PFSK-1 (cell line): Measurements from ENCODE around the gene NUP210L.

Experiments used
- FOXP2 ChIP-seq: optimal IDR thresholded peaks from 2 replicates; pipeline ENCODE3; 2011; ENCODE audit warnings: borderline replicate concordance, control low read depth, inconsistent platforms; ENCODE audit not compliant: insufficient read depth; ENCODE audit errors: extremely low read length, extremely low read depth
- POLR2AphosphoS5 ChIP-seq: IDR thresholded peaks from 2 replicates; pipeline ENCODE4 v1.6.1; 2012; ENCODE audit warnings: low read depth, mild to moderate bottlenecking, control low read depth, low read length, moderate library complexity
- SIN3A ChIP-seq: IDR thresholded peaks from 2 replicates; pipeline ENCODE4 v1.6.1; 2012; ENCODE audit warnings: mild to moderate bottlenecking, low read length, moderate library complexity, borderline replicate concordance; ENCODE audit not compliant: insufficient read depth
- TAF1 ChIP-seq: IDR thresholded peaks from 2 replicates; pipeline ENCODE4 v1.6.1; 2012; ENCODE audit warnings: low read length, control low read depth, borderline replicate concordance; ENCODE audit not compliant: insufficient read depth
- TF ChIP-seq, protein P1 (sequence below), 2 experiments: IDR thresholded peaks; 2 replicates each; pipeline versions ENCODE4 v1.6.1 to v1.8.0; 2011 to 2012; ENCODE audit warnings: low read depth in 2 of 2, low read length in 2 of 2, control low read depth in 1 of 2, inconsistent platforms in 1 of 2, mild to moderate bottlenecking in 1 of 2, moderate library complexity in 1 of 2; ENCODE audit not compliant: insufficient read depth in 1 of 2

NUP210L gene

DNA sequence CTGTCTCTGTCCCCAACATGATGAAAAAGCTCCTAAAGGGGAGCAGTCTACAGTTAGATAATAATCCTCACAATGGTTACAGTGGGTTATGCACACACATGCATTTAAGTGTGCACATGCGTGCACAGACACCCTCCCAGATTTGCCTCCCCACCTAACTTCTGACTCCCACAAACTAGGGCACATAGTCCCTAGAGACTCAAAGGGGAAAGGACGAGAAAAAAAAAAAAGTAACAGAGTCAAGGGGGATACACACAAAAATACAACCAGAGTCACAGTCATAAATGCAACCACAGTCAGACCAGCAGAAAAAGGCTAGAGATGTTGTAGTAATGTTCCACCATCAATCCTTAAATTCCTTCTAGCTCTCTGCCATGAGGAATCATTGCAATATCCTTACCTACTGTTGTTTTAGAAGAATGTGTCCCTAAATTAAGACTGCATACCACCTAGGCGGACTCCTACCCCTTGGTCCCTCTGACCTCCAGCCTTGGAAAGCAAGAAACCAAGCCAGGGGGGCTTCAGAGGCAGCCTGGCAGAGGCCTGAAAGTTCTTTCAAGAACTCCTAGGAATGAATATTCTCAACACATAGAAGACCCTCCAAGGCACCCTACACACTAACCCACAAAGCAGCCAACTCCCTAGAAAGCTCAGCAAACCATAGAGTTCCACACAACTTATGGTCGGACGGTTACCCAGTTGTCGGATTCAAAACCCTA is 197.7 kb downstream of the NUP210L start:
- TF ChIP-seq, protein P1, sequence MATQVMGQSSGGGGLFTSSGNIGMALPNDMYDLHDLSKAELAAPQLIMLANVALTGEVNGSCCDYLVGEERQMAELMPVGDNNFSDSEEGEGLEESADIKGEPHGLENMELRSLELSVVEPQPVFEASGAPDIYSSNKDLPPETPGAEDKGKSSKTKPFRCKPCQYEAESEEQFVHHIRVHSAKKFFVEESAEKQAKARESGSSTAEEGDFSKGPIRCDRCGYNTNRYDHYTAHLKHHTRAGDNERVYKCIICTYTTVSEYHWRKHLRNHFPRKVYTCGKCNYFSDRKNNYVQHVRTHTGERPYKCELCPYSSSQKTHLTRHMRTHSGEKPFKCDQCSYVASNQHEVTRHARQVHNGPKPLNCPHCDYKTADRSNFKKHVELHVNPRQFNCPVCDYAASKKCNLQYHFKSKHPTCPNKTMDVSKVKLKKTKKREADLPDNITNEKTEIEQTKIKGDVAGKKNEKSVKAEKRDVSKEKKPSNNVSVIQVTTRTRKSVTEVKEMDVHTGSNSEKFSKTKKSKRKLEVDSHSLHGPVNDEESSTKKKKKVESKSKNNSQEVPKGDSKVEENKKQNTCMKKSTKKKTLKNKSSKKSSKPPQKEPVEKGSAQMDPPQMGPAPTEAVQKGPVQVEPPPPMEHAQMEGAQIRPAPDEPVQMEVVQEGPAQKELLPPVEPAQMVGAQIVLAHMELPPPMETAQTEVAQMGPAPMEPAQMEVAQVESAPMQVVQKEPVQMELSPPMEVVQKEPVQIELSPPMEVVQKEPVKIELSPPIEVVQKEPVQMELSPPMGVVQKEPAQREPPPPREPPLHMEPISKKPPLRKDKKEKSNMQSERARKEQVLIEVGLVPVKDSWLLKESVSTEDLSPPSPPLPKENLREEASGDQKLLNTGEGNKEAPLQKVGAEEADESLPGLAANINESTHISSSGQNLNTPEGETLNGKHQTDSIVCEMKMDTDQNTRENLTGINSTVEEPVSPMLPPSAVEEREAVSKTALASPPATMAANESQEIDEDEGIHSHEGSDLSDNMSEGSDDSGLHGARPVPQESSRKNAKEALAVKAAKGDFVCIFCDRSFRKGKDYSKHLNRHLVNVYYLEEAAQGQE (IDR thresholded peaks at IDR 0.05; ENCODE audit: insufficient read depth in 1 of 2, low read depth in 2 of 2, low read length in 2 of 2): no peak
- TF ChIP-seq TAF1: no peak
- TF ChIP-seq FOXP2: no peak
- TF ChIP-seq SIN3A: no peak
- no peak for TF ChIP-seq POLR2AphosphoS5

DNA sequence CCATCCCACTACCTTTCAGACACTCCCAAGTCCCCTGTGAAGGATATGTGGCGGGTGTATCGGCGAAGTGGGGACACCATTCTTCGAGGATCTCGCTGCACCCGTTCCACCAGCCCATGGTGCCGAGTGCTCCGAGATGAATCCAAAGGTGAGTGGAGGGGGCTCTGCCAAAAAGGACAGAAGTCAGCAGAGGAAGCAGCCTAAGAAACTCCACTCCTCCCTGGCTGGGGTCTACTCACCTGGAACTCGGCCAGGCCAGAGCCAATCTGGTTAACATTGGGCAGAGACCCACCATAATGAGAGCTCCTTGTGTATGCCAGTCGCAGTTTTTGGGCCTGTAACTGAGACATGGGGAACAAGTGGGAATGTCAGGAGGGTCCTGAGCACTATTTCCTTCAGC is 200.0 kb downstream of the NUP210L start:
- TF ChIP-seq TAF1 (no peak), POLR2AphosphoS5 (no peak), SIN3A (no peak), FOXP2 (no peak)
- TF ChIP-seq, protein P1 (IDR thresholded peaks at IDR 0.05; ENCODE audit: insufficient read depth in 1 of 2, low read depth in 2 of 2, low read length in 2 of 2): no peak

DNA sequence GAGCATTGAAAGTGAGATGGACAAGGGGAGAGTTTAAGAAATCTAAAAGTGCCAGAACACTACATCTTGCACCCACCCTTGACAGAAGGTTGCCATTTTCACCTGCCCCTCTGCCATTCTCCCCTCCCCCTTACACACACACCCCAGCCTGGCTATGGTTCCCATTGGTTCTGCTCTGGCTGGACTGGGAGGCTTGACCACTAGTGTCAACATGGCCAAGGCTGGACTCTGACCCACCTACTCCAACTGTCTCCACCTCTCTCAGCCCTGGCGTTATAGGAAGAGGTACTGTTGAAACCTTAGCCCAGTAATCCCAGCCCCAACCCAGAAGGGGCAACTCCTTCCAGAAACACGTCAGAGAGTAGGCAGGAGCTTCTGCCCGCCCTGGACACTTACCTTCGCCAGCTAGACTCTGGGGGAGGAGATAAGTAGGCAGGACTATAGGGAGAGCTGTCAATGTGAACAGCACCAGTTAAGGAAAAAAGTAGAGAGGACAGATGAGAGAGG is 201.0 kb downstream of the NUP210L start:
- TF ChIP-seq SIN3A (no peak), POLR2AphosphoS5 (no peak), TAF1 (no peak), FOXP2 (no peak)
- TF ChIP-seq, protein P1 (IDR thresholded peaks at IDR 0.05; ENCODE audit: insufficient read depth in 1 of 2, low read depth in 2 of 2, low read length in 2 of 2): no peak

- TF ChIP-seq TAF1: no peak
- no peak for TF ChIP-seq FOXP2
- TF ChIP-seq, protein P1 (IDR thresholded peaks at IDR 0.05; ENCODE audit: insufficient read depth in 1 of 2, low read depth in 2 of 2, low read length in 2 of 2): no peak
- no peak for TF ChIP-seq SIN3A
- TF ChIP-seq POLR2AphosphoS5: no peak
These were observed 203.1 kb downstream of the NUP210L start for GRCh38 chr1:153951801-153952200.

DNA sequence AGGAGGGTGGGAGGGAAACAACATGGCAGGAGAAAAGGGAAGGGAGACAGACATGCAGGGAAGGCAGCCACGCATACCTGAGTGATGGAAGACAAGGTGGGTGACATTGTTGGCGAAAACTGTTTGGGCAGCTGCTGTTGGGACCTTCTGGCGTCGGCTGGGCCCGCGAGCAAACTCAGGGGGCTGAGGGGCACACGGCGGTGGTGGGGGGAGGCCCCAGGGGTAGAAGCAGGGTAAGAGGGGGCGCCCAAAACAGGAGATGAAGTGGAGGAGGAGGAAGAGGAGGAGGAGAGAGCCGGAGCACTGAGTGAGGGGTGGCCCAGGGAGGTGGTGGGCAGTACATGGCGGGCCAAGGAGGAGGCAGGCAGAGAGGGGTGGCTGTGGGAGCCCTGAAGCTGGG is 203.7 kb downstream of the NUP210L start:
- TF ChIP-seq, protein P1 (IDR thresholded peaks at IDR 0.05; ENCODE audit: insufficient read depth in 1 of 2, low read depth in 2 of 2, low read length in 2 of 2): no peak
- no peak for TF ChIP-seq SIN3A
- TF ChIP-seq TAF1: no peak
- TF ChIP-seq FOXP2: no peak
- TF ChIP-seq POLR2AphosphoS5: no peak
